Smooth muscle cell of the pulmonary artery (primary cell): ENCODE measurements around the gene COTL1. TPM values are rescaled to one million over a fixed set of nuclear protein-coding genes. Genes with fewer than 3 reads are reported as not detected.

Experiments used
- total RNA-seq: library from RNA; depleted of rRNA; stranded (reverse); fragments of >200 nt; gene quantifications from 2 replicates; pipeline ENCODE4 v1.2.3, GENCODE V29; 2014

The COTL1 gene
- 73.7 and 105 TPM in 2 replicates for total RNA-seq

GRCh38 chr16:84617791-84618580, at the start of gene COTL1:
Gene COTL1 (minus strand): TSS chr16:84618078. CDS start chr16:84617914, 164 bp downstream.

DNA sequence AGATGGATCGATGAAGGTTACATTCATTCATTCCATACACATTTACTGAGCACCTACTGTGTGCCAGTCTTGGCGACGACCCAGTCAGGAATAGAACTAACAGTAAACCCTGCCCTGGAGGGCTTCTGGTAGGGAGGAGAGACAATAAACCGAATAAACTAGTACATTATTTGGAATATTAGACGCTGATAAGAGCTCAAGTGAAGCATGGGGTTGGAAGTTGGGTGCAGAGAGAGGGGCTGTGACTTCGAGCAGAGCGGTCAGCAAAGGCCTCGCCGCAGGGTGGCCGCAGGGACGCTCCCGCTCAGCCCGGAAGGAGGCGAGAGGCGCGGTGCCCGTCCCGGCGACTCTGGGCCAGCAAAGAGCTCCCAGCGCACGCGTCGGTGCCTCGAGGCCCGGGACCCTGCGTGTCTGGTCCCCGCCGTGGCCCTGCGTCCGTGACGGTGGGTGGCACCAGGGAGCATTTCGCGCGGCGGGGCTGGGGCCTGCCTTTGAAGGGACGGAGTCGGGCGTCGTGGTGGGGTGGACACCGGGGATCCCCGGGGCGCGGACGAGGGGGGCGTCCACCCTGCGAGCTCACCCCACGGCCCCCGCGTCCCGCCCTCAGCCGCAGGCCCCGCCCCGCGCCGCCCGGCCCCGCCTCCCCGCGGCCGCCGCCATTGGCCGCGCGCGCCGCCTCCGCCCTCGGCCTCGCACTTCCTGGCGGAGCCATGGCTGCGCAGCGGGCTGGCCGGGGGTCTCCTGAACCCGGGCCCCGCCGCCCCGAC, 30.1 kb upstream of the COTL1 start, which contains the start of gene KLHL36:
Gene KLHL36 (plus strand): TSS at position 684 of the 767 bp plus-strand sequence. CDS start 2,357 bp downstream, outside the sequence.

Other genes with a start within 250 kb of the COTL1 start
- not detected in 2 replicates for gene ATP2C2, start 249.5 kb downstream of the COTL1 start, total RNA-seq
- 16.9 and 22.1 TPM in 2 replicates for gene MEAK7, start 113.4 kb downstream of the COTL1 start, total RNA-seq
- gene KLHL36, start 30.4 kb upstream of the COTL1 start, total RNA-seq, result 104 and 110 TPM in 2 replicates
- 55.9 and 67.8 TPM in 2 replicates for gene USP10, start 81.9 kb upstream of the COTL1 start, total RNA-seq
- 1.2 and 38.1 TPM in 2 replicates for gene CRISPLD2, start 201.9 kb upstream of the COTL1 start, total RNA-seq